ENCODE data around the gene ATP5F1C. TPM values are rescaled to one million over a fixed set of nuclear protein-coding genes. Genes with fewer than 3 reads are reported as not detected.

Gene ATP5F1C
- total RNA-seq, 1 donor from 2014 or later, result 301 TPM

DNA sequence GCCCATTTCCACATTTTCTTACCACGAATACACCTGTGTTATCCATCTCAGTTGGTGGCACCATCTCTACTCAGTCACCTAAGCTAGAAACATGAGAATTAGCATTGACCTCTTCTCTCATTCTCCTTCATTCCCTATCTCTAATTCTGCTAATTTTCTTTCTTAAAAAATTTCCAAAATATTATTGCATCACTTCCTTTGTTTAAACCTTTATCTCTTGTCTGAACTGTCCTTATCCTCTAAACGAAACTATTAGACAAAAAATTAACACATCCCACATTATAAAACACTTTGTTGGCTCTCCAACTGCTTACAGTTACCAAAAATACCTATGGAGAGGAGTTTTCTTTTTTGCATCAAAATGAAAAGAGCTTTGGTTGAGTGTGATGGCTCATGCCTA is 48.6 kb downstream of the ATP5F1C start:
- intact Hi-C loops (cut with micrococcal nuclease), result no loop called here

DNA sequence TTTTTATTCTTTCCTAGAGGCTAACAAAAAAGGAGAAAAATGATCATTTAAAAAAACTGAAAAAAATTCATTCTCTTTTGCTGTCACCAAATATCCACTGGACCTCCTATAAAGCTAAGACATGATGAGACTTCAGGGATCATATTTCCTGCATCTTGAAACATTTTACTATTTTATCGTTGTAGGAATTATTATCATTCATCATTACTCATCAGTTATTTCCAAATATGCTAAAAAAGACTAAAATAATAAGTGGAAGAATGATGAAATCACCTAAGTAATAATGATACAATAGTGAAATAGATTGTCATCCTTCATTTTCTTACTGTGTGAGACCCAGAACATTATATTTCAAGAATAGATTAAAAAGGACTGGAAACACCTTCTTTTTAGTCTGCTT is 58.6 kb downstream of the ATP5F1C start:
- intact Hi-C loops (cut with micrococcal nuclease), result no loop called here

DNA sequence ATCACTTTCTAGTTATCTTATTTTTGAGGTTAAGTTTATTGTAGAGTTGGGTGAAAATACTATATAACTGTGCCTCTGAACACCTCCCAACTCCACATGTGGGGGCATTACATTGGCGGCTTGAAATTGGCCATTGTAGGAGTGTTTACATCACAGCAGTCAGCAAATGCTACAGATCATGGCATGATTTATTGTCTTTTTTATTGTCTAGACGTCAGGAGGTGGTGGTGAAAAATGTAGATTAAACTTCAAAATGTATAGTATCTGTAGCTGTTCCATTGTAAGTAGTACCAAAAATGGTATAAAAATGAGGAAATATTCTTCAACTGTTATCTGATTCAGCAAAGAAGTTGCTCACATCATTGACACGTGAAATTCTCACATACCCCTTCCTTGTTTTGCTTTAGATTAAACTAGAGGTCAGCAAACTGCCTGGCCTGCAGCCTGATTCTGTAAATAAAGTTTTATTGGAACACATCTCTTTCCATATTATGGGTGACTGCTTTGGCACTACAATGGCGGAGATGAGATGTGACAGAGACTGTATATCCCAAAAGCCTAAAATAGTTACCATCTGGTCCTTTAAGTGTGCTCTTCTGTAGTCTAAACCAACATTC is 65.4 kb downstream of the ATP5F1C start:
- intact Hi-C loops (cut with micrococcal nuclease), result no loop called here

DNA sequence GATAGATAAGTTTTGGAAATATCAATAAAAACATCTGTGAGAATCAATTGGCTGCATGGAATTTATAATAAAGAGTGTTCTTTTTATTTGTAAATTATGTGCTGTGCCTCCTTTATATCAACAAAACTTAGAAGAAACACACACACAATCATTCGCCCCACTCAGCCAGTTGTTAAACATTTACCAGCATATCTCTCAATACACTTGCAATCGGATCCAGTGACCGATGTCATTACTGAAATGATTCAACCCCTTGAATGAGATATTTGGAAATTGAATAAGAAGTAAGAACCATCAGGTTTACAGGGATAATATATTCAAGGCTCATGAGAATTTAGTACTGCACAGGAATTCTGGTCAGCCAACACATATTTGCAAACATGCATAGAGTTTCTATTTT is 65.9 kb downstream of the ATP5F1C start:
- intact Hi-C loops (cut with micrococcal nuclease), result no loop called here

DNA sequence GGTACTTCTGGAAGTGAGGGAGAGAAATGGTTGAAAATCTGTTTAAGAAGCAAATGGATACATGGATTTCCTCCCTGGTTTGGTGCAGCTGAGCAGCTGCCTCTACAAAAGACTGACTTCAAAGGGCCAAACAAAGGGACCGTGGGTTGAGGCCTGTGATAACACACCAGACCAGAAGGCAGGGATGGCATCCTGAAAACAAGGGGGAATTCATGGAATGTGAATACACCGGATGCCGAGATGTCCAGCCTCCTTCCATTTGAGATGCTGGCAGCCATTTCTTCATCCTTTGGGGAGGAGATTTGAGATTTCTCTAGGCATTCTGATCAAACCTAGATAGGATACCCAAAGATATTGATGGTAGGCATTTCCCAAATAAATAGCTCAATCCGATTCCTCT is 67.2 kb downstream of the ATP5F1C start:
- intact Hi-C loops (cut with micrococcal nuclease), result no loop called here

DNA sequence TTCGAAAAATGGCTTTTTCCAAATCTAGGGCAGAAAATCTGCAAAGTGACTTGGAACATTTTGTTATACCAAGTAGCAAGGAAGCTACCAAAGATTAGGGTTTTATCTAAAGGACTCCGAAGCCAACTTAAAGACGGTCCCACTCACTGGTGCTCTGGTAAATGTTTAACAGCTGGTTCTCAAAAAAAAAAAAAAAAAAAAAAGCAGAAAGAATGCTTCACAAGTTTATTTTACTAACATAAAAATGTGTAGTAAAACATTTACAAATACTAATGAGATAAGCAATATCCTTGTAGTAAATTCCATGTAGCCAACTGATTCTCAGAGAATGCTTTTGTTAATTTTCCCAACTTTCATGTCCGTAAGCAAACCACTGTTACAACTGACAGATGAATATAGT is 68.7 kb downstream of the ATP5F1C start:
- intact Hi-C loops (cut with micrococcal nuclease), result no loop called here

DNA sequence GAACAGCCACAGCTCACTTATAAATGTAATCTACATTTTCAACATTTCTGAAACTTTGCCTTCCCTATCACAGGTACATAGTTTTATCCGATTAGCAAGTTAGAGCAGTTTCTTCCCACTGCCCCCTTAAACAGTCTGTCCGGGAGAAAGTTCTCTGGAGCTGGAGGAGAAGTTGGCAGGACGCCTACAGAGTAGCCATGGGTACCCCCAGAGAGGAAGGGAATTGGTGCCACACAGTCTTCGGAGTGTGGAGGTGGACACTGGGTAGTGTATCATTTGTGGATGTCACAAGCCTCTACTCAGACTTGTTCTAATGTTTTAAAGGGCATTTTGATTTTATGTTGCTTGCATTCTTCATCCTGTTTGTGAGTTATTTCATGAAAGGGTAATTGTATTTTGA is 69.3 kb downstream of the ATP5F1C start:
- intact Hi-C loops (cut with micrococcal nuclease), result no loop called here

Other genes with a start within 250 kb of the ATP5F1C start
- gene ITIH5, start 121.2 kb upstream of the ATP5F1C start, total RNA-seq, result not detected in 2 replicates
- gene ITIH2, start 84.9 kb upstream of the ATP5F1C start, total RNA-seq, result not detected in 2 replicates
- 12.5 and 15.3 TPM in 2 replicates for gene KIN, start 184 bp upstream of the ATP5F1C start, total RNA-seq
- 15.0 and 15.3 TPM in 2 replicates for gene TAF3, start 30.3 kb downstream of the ATP5F1C start, total RNA-seq